DOHH2 (cell line): ENCODE measurements around the gene AKNA.

Source experiments
- CTCF ChIP-seq: fragments of 200-600 bp; sonication (generic); IDR thresholded peaks from one replicate; pipeline ENCODE4 v1.5.1; 2014; ENCODE audit warnings: antibody characterized with exemption, mild to moderate bottlenecking, low read depth, low read length; ENCODE audit not compliant: poor library complexity, severe bottlenecking
- EZH2phosphoT487 ChIP-seq: fragments of 200-600 bp; sonication (generic); IDR thresholded peaks from 2 replicates; pipeline ENCODE4 v1.6.1; 2017; ENCODE audit warnings: borderline replicate concordance, mild to moderate bottlenecking, antibody characterized with exemption, low read length, moderate library complexity, mixed read lengths

DNA sequence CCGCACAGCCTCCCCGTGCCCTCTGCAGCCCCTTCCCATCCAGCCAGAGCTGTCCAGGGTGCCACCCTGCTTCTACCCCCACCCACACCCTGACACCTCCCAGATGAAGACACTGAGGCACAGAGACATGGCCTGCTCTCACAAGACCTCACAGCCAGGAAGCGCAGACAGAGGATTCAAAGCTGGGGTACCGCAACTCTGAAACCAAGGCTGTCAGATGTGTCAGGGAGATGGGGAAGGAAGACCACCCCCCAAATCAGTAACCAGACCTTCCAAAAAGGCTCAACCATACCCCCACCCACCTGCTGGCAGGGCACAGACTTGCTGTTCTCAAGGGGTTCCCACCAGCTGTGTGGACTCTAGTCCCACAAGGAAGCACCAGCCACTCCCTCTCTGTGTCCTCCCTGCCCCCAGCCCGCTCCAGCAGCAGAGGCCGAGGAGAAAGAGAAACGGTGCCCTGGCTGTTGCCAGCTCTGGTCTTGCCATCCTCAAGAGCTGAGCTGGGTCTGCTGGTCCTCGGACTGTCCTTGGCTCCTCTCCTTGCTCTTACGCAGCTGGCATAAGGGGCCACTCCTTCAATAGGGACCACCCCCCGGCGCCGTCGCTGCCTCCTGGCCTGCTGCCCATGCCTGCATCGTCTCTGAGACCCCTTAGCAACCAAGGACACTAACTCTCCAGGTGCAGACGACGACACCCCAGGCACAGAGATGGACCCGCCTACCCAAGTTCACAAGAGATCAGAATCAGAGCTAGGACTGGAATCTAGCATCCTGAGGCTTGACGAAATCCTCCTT is 699 bp downstream of the AKNA start:
- TF ChIP-seq CTCF (no peak), EZH2phosphoT487 (no peak)
